H1 (cell line): ENCODE measurements around the gene ALPK3.

Source experiments
- CREB1 ChIP-seq: IDR thresholded peaks from 2 replicates; pipeline ENCODE4 v1.6.1; 2012; ENCODE audit warnings: inconsistent platforms
- EP300 ChIP-seq, 2 experiments: IDR thresholded peaks; 1 replicate in 1 of 2; 2 replicates in 1 of 2; pipeline ENCODE4 v1.6.1; 2011 to 2012; ENCODE audit warnings: low read depth in 2 of 2, low read length in 2 of 2, mild to moderate bottlenecking in 2 of 2, borderline replicate concordance in 1 of 2, inconsistent platforms in 1 of 2, moderate library complexity in 1 of 2
- GTF2F1 ChIP-seq: IDR thresholded peaks from 2 replicates; pipeline ENCODE4 v1.6.1; 2012; ENCODE audit warnings: low read depth, low read length, improper control_type of control experiment, borderline replicate concordance
- POLR2A ChIP-seq, 2 experiments: IDR thresholded peaks; 1 replicate in 1 of 2; 2 replicates in 1 of 2; pipeline ENCODE4 v1.6.1; 2011; ENCODE audit warnings: low read depth in 2 of 2, low read length in 2 of 2, mild to moderate bottlenecking in 2 of 2; ENCODE audit errors: control extremely low read depth in 1 of 2
- POLR2AphosphoS5 ChIP-seq: IDR thresholded peaks from 2 replicates; pipeline ENCODE4 v1.6.1; 2011; ENCODE audit warnings: low read depth, low read length
- RAD21 ChIP-seq, 2 experiments: IDR thresholded peaks in 1 of 2; conservative IDR thresholded peaks in 1 of 2; 2 replicates each; pipeline ENCODE4 v1.6.1; 2011; ENCODE audit warnings: low read depth in 2 of 2, low read length in 2 of 2, improper control_type of control experiment in 1 of 2, inconsistent platforms in 1 of 2, mild to moderate bottlenecking in 1 of 2, moderate library complexity in 1 of 2
- RBBP5 ChIP-seq: IDR thresholded peaks from 2 replicates; pipeline ENCODE4 v1.7.1; 2012; ENCODE audit warnings: low read depth, mild to moderate bottlenecking, inconsistent platforms, low read length, moderate library complexity, borderline replicate concordance
- SP1 ChIP-seq: IDR thresholded peaks from 2 replicates; pipeline ENCODE4 v1.6.1; 2011; ENCODE audit warnings: low read depth, low read length
- SUZ12 ChIP-seq: fragments of 200-600 bp; sonication (generic); IDR thresholded peaks from 2 replicates; pipeline ENCODE4 v1.6.1; 2012; ENCODE audit warnings: mild to moderate bottlenecking, inconsistent platforms, low read length, moderate library complexity, mixed read lengths
- TCF12 ChIP-seq: IDR thresholded peaks from 2 replicates; pipeline ENCODE4 v1.6.1; 2011; ENCODE audit warnings: low read depth, mild to moderate bottlenecking, low read length
- ZNF274 ChIP-seq: IDR thresholded peaks from 2 replicates; pipeline ENCODE4 v1.7.0; 2012; ENCODE audit warnings: low read length, borderline replicate concordance; ENCODE audit errors: extremely low read depth
- TF ChIP-seq, protein P1 (sequence below), 3 experiments: IDR thresholded peaks; 1 replicate in 2 of 3; 2 replicates in 1 of 3; pipeline versions ENCODE4 v1.5.1 to v1.6.1; 2011; ENCODE audit warnings: low read length in 3 of 3, mild to moderate bottlenecking in 3 of 3, inconsistent platforms in 2 of 3, low read depth in 1 of 3, moderate library complexity in 1 of 3; ENCODE audit not compliant: insufficient read depth in 1 of 3; ENCODE audit errors: control extremely low read depth in 1 of 3

DNA sequence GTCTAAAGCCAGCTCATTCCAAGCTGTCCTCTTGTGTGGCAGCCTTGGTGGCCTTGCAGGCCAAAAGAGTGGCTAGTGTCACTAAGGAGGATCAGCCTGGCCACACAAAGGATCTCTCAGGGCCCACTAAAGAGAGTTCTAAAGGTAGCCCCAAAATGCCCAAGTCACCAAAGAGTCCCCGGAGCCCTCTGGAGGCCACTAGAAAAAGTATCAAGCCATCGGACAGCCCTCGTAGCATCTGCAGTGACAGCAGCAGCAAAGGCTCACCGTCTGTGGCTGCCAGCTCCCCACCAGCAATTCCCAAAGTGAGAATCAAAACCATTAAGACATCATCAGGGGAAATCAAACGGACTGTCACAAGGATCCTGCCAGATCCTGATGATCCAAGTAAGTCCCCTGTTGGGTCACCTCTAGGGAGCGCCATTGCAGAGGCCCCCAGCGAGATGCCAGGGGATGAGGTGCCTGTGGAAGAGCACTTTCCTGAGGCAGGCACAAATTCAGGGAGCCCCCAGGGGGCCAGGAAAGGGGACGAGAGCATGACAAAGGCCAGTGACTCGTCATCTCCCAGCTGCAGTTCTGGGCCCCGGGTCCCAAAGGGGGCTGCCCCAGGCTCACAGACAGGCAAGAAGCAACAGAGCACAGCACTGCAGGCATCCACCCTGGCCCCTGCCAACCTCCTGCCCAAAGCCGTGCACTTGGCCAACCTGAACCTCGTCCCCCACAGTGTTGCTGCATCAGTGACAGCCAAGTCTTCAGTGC lies 33.5 kb upstream of the ALPK3 start:
- no peak for TF ChIP-seq EP300 (IDR thresholded peaks at IDR 0.05; ENCODE audit: borderline replicate concordance in 1 of 2, low read depth in 2 of 2, low read length in 2 of 2)
- TF ChIP-seq RBBP5 = no peak
- TF ChIP-seq SUZ12 = no peak
- no peak for TF ChIP-seq POLR2A (IDR thresholded peaks at IDR 0.05; ENCODE audit: control extremely low read depth in 1 of 2, low read depth in 2 of 2, low read length in 2 of 2)
- peak; percentile 42 for TF ChIP-seq RAD21 (IDR thresholded peaks at IDR 0.05 in 1 of 2, conservative IDR thresholded peaks at IDR 0.05 in 1 of 2; ENCODE audit: low read depth in 2 of 2, low read length in 2 of 2)
- TF ChIP-seq SP1 = no peak
- TF ChIP-seq, protein P1, sequence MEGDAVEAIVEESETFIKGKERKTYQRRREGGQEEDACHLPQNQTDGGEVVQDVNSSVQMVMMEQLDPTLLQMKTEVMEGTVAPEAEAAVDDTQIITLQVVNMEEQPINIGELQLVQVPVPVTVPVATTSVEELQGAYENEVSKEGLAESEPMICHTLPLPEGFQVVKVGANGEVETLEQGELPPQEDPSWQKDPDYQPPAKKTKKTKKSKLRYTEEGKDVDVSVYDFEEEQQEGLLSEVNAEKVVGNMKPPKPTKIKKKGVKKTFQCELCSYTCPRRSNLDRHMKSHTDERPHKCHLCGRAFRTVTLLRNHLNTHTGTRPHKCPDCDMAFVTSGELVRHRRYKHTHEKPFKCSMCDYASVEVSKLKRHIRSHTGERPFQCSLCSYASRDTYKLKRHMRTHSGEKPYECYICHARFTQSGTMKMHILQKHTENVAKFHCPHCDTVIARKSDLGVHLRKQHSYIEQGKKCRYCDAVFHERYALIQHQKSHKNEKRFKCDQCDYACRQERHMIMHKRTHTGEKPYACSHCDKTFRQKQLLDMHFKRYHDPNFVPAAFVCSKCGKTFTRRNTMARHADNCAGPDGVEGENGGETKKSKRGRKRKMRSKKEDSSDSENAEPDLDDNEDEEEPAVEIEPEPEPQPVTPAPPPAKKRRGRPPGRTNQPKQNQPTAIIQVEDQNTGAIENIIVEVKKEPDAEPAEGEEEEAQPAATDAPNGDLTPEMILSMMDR (IDR thresholded peaks at IDR 0.05; ENCODE audit: control extremely low read depth in 1 of 3, insufficient read depth in 1 of 3, low read depth in 1 of 3, low read length in 3 of 3) = peak; percentile 36 to 54 (median 50)
- TF ChIP-seq TCF12 = no peak
- TF ChIP-seq POLR2AphosphoS5 = no peak
- TF ChIP-seq ZNF274 = no peak
- TF ChIP-seq GTF2F1 = no peak
- peak; percentile 30; the same call in 1 of the 2 replicates for TF ChIP-seq CREB1
